SIG-M5 treated with dmso at 0.1 percent for 504 hours (cell line): Measurements from ENCODE around the gene GLMN.

ENCODE experiments used
- DNase-seq: peaks from one replicate; lab custom pipeline; 2025; ENCODE audit not compliant: unreplicated experiment; lab: John Stamatoyannopoulos, UW

Gene GLMN

DNA sequence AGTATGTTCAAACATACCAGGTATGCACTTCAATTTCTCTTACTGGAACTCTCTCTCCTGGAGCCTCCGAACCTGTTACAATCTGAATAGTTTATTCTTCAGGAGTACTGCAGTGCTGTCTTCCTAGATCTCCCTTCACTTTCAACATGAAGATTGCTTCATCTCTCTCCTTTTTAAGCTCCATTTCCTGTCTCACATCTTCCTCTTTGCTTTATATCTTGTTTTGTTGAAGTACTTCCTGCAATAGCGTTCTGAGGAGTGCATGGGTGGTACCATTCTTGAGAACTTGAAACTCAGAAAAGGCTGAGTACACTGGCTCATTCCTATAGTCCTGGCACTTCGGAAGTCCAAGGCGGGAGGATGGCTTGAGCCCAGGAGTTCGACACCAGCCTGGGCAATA lies 96.8 kb downstream of the GLMN start:
- peak; percentile 89 for DNase-seq
